GM19351 (cell line): ENCODE data around the gene MRPL10.
A peak's percentile ranks its signal among the peaks of the same experiment; 100 is the strongest.

Source experiments
- ATAC-seq: cut with Tn5 transposase; IDR thresholded peaks from one replicate; pipeline ENCODE4 v1.9.1; 2021; ENCODE audit warnings: mild to moderate bottlenecking, moderate library complexity; ENCODE audit not compliant: unreplicated experiment

MRPL10 gene

GRCh38 chr17:47831003-47831933 lies at the start of gene MRPL10, which contains the start of gene LRRC46:
Gene MRPL10, minus strand, starts transcription at chr17:47831541. Its CDS starts 30 bp downstream, at chr17:47831511.
Gene LRRC46, plus strand, starts transcription at chr17:47831670. Its CDS starts 320 bp downstream, at chr17:47831990.
- peak; percentile 82 for ATAC-seq

GRCh38 chr17:47879776-47880454 lies 48.6 kb upstream of the MRPL10 start:
- no peak for ATAC-seq

GRCh38 chr17:47879028-47879585 lies 47.8 kb upstream of the MRPL10 start:
- no peak for ATAC-seq

- no peak for ATAC-seq
Measured at GRCh38 chr17:47878203-47879027, 47.1 kb upstream of the MRPL10 start.

- no peak for ATAC-seq
Measured at GRCh38 chr17:47877368-47878034, 46.2 kb upstream of the MRPL10 start.

- ATAC-seq: no peak
Measured at GRCh38 chr17:47875011-47875985, 44.0 kb upstream of the MRPL10 start.

- no peak for ATAC-seq
Measured at GRCh38 chr17:47873200-47874090, 42.1 kb upstream of the MRPL10 start.

GRCh38 chr17:47872651-47873161 lies 41.4 kb upstream of the MRPL10 start:
- no peak for ATAC-seq

- ATAC-seq: no peak
Measured at GRCh38 chr17:47872019-47872650, 40.8 kb upstream of the MRPL10 start.

GRCh38 chr17:47871048-47871447 lies 39.7 kb upstream of the MRPL10 start:
- ATAC-seq: no peak

GRCh38 chr17:47870056-47870455 lies 38.7 kb upstream of the MRPL10 start:
- no peak for ATAC-seq

- ATAC-seq: no peak
Measured at GRCh38 chr17:47869114-47869513, 37.8 kb upstream of the MRPL10 start.

- ATAC-seq: no peak
Measured at GRCh38 chr17:47867813-47868533, 36.6 kb upstream of the MRPL10 start.

GRCh38 chr17:47866941-47867340 lies 35.6 kb upstream of the MRPL10 start:
- no peak for ATAC-seq

GRCh38 chr17:47864791-47865216 lies 33.5 kb upstream of the MRPL10 start:
- no peak for ATAC-seq

GRCh38 chr17:47862621-47863440 lies 31.5 kb upstream of the MRPL10 start:
- no peak for ATAC-seq
